ENCODE measurements around the gene MOG. TPM values are rescaled to one million over a fixed set of nuclear protein-coding genes. Genes with fewer than 3 reads are reported as not detected.

The MOG gene
- total and polyA plus RNA-seq, 5 donors: 1.5 to 4.8 (median 2.4) TPM

- peak; percentile 88 to 91 (median 90) for DNase-seq
- WGBS: 1% methylated on average over 51 of the region's 51 CpGs
- H3K9me3 ChIP-seq (ENCODE audit: control insufficient read depth, low read length): no peaks in the 10 kb centered on the region
- no peaks in the 10 kb centered on the region for H3K27me3 ChIP-seq (ENCODE audit: control insufficient read depth, insufficient read depth)
- ATAC-seq: peak; percentile 66 to 70
- peak overlapping the region; percentile 53 for H3K4me3 ChIP-seq (ENCODE audit: low read length)
- peak overlapping the region; percentile 51 for H3K27ac ChIP-seq (ENCODE audit: low read length)
- intact Hi-C loops (cut with DNase I): loop anchor here in 1 of 4 donors (10.0 kb wide), 1 partner anchor 703 kb away; the partner anchor contains the start of gene TRIM27
- H3K4me1 ChIP-seq (ENCODE audit: control insufficient read depth, insufficient read depth, low read length): peaks cover 8% of the 10 kb centered on the region
Observed at GRCh38 chr6:29627755-29628418, 29.0 kb upstream of the MOG start.

- ATAC-seq (peak; percentile 64 to 67), DNase-seq (peak; percentile 82 to 93 (median 91))
- intact Hi-C loops (cut with DNase I): loop anchor here in 1 of 4 donors (10.0 kb wide), 1 partner anchor 704 kb away; the partner anchor contains the start of gene TRIM27
- no peaks in the 10 kb centered on the region for H3K27me3 ChIP-seq (ENCODE audit: control insufficient read depth, insufficient read depth)
- peaks cover 8% of the 10 kb centered on the region for H3K4me1 ChIP-seq (ENCODE audit: control insufficient read depth, insufficient read depth, low read length)
- H3K27ac ChIP-seq (ENCODE audit: low read length): peak overlapping the region; percentile 51
- WGBS: 9% methylated on average over 32 of the region's 32 CpGs
- no peaks in the 10 kb centered on the region for H3K9me3 ChIP-seq (ENCODE audit: control insufficient read depth, low read length)
- peak overlapping the region; percentile 53 for H3K4me3 ChIP-seq (ENCODE audit: low read length)
Observed at GRCh38 chr6:29628419-29629281, 28.2 kb upstream of the MOG start.

GRCh38 chr6:29629571-29629970, 27.3 kb upstream of the MOG start:
- H3K27ac ChIP-seq (ENCODE audit: low read length): no peak overlapping the region
- no peaks in the 10 kb centered on the region for H3K9me3 ChIP-seq (ENCODE audit: control insufficient read depth, low read length)
- WGBS: 95% methylated on average over 2 of the region's 2 CpGs
- peaks cover 8% of the 10 kb centered on the region for H3K4me1 ChIP-seq (ENCODE audit: control insufficient read depth, insufficient read depth, low read length)
- H3K4me3 ChIP-seq (ENCODE audit: low read length): no peak overlapping the region
- H3K27me3 ChIP-seq (ENCODE audit: control insufficient read depth, insufficient read depth): no peaks in the 10 kb centered on the region
- DNase-seq (no peak), ATAC-seq (no peak)
- intact Hi-C loops (cut with DNase I): loop anchor here in 1 of 4 donors (10.0 kb wide), 1 partner anchor 705 kb away; the partner anchor contains the start of gene TRIM27

GRCh38 chr6:29630315-29630714, 26.6 kb upstream of the MOG start:
- no peaks in the 10 kb centered on the region for H3K9me3 ChIP-seq (ENCODE audit: control insufficient read depth, low read length)
- no peaks in the 10 kb centered on the region for H3K27me3 ChIP-seq (ENCODE audit: control insufficient read depth, insufficient read depth)
- ATAC-seq (no peak), DNase-seq (no peak)
- no peak overlapping the region for H3K4me3 ChIP-seq (ENCODE audit: low read length)
- 78% methylated on average over 9 of the region's 9 CpGs for WGBS
- intact Hi-C loops (cut with DNase I): no loop called here
- H3K27ac ChIP-seq (ENCODE audit: low read length): no peak overlapping the region
- H3K4me1 ChIP-seq (ENCODE audit: control insufficient read depth, insufficient read depth, low read length): peaks cover 8% of the 10 kb centered on the region

GRCh38 chr6:29631209-29631810, 25.6 kb upstream of the MOG start:
- peaks cover 8% of the 10 kb centered on the region for H3K4me1 ChIP-seq (ENCODE audit: control insufficient read depth, insufficient read depth, low read length)

GRCh38 chr6:29631860-29632731, 24.8 kb upstream of the MOG start:
- ATAC-seq (peak; percentile 63 to 64), DNase-seq (peak; percentile 75 to 91 (median 91))
- no peaks in the 10 kb centered on the region for H3K27me3 ChIP-seq (ENCODE audit: control insufficient read depth, insufficient read depth)
- H3K4me3 ChIP-seq (ENCODE audit: low read length): peak overlapping the region; percentile 96
- peaks cover 8% of the 10 kb centered on the region for H3K4me1 ChIP-seq (ENCODE audit: control insufficient read depth, insufficient read depth, low read length)
- WGBS: 4% methylated on average over 53 of the region's 53 CpGs
- no peaks in the 10 kb centered on the region for H3K9me3 ChIP-seq (ENCODE audit: control insufficient read depth, low read length)
- no peak overlapping the region for H3K27ac ChIP-seq (ENCODE audit: low read length)
- intact Hi-C loops (cut with DNase I): no loop called here

More at GRCh38 chr6:29631209-29631810, 25.6 kb upstream of the MOG start:
- no peak overlapping the region for H3K4me3 ChIP-seq (ENCODE audit: low read length)
- no peaks in the 10 kb centered on the region for H3K9me3 ChIP-seq (ENCODE audit: control insufficient read depth, low read length)
- intact Hi-C loops (cut with DNase I): no loop called here
- no peaks in the 10 kb centered on the region for H3K27me3 ChIP-seq (ENCODE audit: control insufficient read depth, insufficient read depth)
- H3K27ac ChIP-seq (ENCODE audit: low read length): no peak overlapping the region
- 65% methylated on average over 14 of the region's 14 CpGs for WGBS
- ATAC-seq: no peak
- peak in 2 of 3 donors; percentile 53 to 70 for DNase-seq

GRCh38 chr6:29632789-29633533, 23.9 kb upstream of the MOG start, which contains the start of gene GABBR1:
Gene GABBR1, minus strand, starts transcription at chr6:29633183. Its CDS starts 798 bp downstream, at chr6:29632385.
- intact Hi-C loops (cut with DNase I): no loop called here
- Histone ChIP-seq H3K27me3 (ENCODE audit: control insufficient read depth, insufficient read depth) (no peaks in the 10 kb centered on the region), H3K4me3 (ENCODE audit: low read length) (peak within 1 kb of the TSS; percentile 96), H3K9me3 (ENCODE audit: control insufficient read depth, low read length) (no peaks in the 10 kb centered on the region), H3K4me1 (ENCODE audit: control insufficient read depth, insufficient read depth, low read length) (peaks cover 8% of the 10 kb centered on the region), H3K27ac (ENCODE audit: low read length) (peak within 1 kb of the TSS; percentile 49)
- WGBS: under 1% methylated on average over 57 of the region's 57 CpGs
- peak; percentile 94 to 96 for ATAC-seq
- peak; percentile 90 to 96 (median 95) for DNase-seq

- Histone ChIP-seq H3K4me1 (ENCODE audit: control insufficient read depth, insufficient read depth, low read length) (peaks cover 8% of the 10 kb centered on the region), H3K27me3 (ENCODE audit: control insufficient read depth, insufficient read depth) (no peaks in the 10 kb centered on the region), H3K9me3 (ENCODE audit: control insufficient read depth, low read length) (no peaks in the 10 kb centered on the region), H3K4me3 (ENCODE audit: low read length) (peak overlapping the region; percentile 96), H3K27ac (ENCODE audit: low read length) (peak overlapping the region; percentile 49)
- intact Hi-C loops (cut with DNase I): no loop called here
- DNase-seq (no peak), ATAC-seq (peak; percentile 3 to 10)
- WGBS: 4% methylated on average over 9 of the region's 9 CpGs
Observed at GRCh38 chr6:29633534-29633905, 23.4 kb upstream of the MOG start.

- no peak for ATAC-seq
- no peak overlapping the region for H3K27ac ChIP-seq (ENCODE audit: low read length)
- intact Hi-C loops (cut with DNase I): no loop called here
- WGBS: 91% methylated on average over 9 of the region's 9 CpGs
- H3K27me3 ChIP-seq (ENCODE audit: control insufficient read depth, insufficient read depth): no peaks in the 10 kb centered on the region
- no peak overlapping the region for H3K4me3 ChIP-seq (ENCODE audit: low read length)
- DNase-seq: no peak
- no peaks in the 10 kb centered on the region for H3K9me3 ChIP-seq (ENCODE audit: control insufficient read depth, low read length)
- H3K4me1 ChIP-seq (ENCODE audit: control insufficient read depth, insufficient read depth, low read length): no peaks in the 10 kb centered on the region
Observed at GRCh38 chr6:29637247-29637646, 19.6 kb upstream of the MOG start.
